ENCODE measurements around the gene WDR88. TPM values are rescaled to one million over a fixed set of nuclear protein-coding genes. Genes with fewer than 3 reads are reported as not detected.

The WDR88 gene
- total and polyA plus RNA-seq, 2 donors (not counting 1 experiment from before 2014, with no cell fraction given), result 0.47 TPM; not detected in 1

- peaks cover 8 to 9% of the 10 kb centered on the region in 2 donors for H3K4me1 ChIP-seq (ENCODE audit: control insufficient read depth in 2 of 2, insufficient read depth in 2 of 2, low read length in 2 of 2)
- no peak for ATAC-seq (ENCODE audit: low read depth)
- H3K27me3 ChIP-seq (replicated peaks in 1 of 4; ENCODE audit: control extremely low read depth in 1 of 4, control insufficient read depth in 3 of 4, insufficient read depth in 4 of 4, low read length in 3 of 4), result peaks cover 0 to 29% (median 4%) of the 10 kb centered on the region in 4 experiments
- no peaks in the 10 kb centered on the region for H3K9me3 ChIP-seq (ENCODE audit: control extremely low read depth in 1 of 3, control insufficient read depth in 2 of 3, insufficient read depth in 1 of 3, low read length in 2 of 3)
- ChIA-PET POLR2A (no interaction called here), CTCF (interaction anchor here (1.2 kb wide), 1 partner anchor 215 kb away, joined by 3 read pairs; no protein-coding TSS in a partner anchor)
- peaks cover 43% of the 10 kb centered on the region for H3K27me3 Mint-ChIP-seq
- H3K79me2 ChIP-seq (ENCODE audit: control insufficient read depth, insufficient read depth, low read length), result no peaks in the 10 kb centered on the region
- no peak overlapping the region for H3K4me2 ChIP-seq (replicated peaks; ENCODE audit: low read depth, low read length, poor library complexity, severe bottlenecking)
- no peak overlapping the region for H3K4me3 Mint-ChIP-seq
- no peaks in the 10 kb centered on the region for H4K20me1 ChIP-seq (ENCODE audit: control insufficient read depth, insufficient read depth, low read length, poor library complexity, severe bottlenecking)
- no peaks in the 10 kb centered on the region for H3K36me3 ChIP-seq (replicated peaks in 1 of 2; ENCODE audit: control extremely low read depth in 1 of 2, control insufficient read depth in 1 of 2, extremely low read depth in 1 of 2, insufficient read depth in 2 of 2, low read length in 1 of 2)
- H2AFZ ChIP-seq (ENCODE audit: insufficient read depth, low read depth, low read length, poor library complexity, severe bottlenecking), result no peak overlapping the region
- no peak for DNase-seq
- no peak overlapping the region for H3K9ac ChIP-seq (ENCODE audit: low read length)
- no peak overlapping the region for H3K4me3 ChIP-seq (ENCODE audit: control extremely low read depth in 1 of 5, extremely low read depth in 1 of 5, insufficient read depth in 1 of 5, low read depth in 2 of 5, low read length in 4 of 5)
- intact Hi-C loops (cut with micrococcal nuclease), result no loop called here
- peaks cover 6% of the 10 kb centered on the region for H3K4me1 Mint-ChIP-seq
- no peak overlapping the region for H3K27ac Mint-ChIP-seq
- TF ChIP-seq EZH2 (IDR thresholded peaks at IDR 0.05; ENCODE audit: borderline replicate concordance, insufficient read depth, low read depth, low read length, poor library complexity, severe bottlenecking) (no peak), CTCF (IDR thresholded peaks at IDR 0.05) (no peak)
- no peak overlapping the region for H3K27ac ChIP-seq (ENCODE audit: low read length in 2 of 2)
- 93% methylated on average over 6 of the region's 6 CpGs for WGBS (ENCODE audit: insufficient coverage)
- no peaks in the 10 kb centered on the region for H3K9me3 Mint-ChIP-seq (ENCODE audit: insufficient read depth)
Observed at GRCh38 chr19:33191501-33191900, 59.6 kb downstream of the WDR88 start.

- no peak overlapping the region for H3K4me3 ChIP-seq (ENCODE audit: control extremely low read depth in 1 of 5, extremely low read depth in 1 of 5, insufficient read depth in 1 of 5, low read depth in 2 of 5, low read length in 4 of 5)
- no peaks in the 10 kb centered on the region for H3K9me3 ChIP-seq (ENCODE audit: control extremely low read depth in 1 of 3, control insufficient read depth in 2 of 3, insufficient read depth in 1 of 3, low read length in 2 of 3)
- no peaks in the 10 kb centered on the region for H3K36me3 ChIP-seq (replicated peaks in 1 of 2; ENCODE audit: control extremely low read depth in 1 of 2, control insufficient read depth in 1 of 2, extremely low read depth in 1 of 2, insufficient read depth in 2 of 2, low read length in 1 of 2)
- TF ChIP-seq CTCF (IDR thresholded peaks at IDR 0.05), result no peak
- no peak for TF ChIP-seq EZH2 (IDR thresholded peaks at IDR 0.05; ENCODE audit: borderline replicate concordance, insufficient read depth, low read depth, low read length, poor library complexity, severe bottlenecking)
- CTCF ChIA-PET, result interaction anchor here (1.2 kb wide), 1 partner anchor 215 kb away, joined by 3 read pairs; no protein-coding TSS in a partner anchor
- H3K4me1 Mint-ChIP-seq, result peaks cover under 1% of the 10 kb centered on the region
- no peak overlapping the region for H3K4me3 Mint-ChIP-seq
- H3K27me3 ChIP-seq (replicated peaks in 1 of 4; ENCODE audit: control extremely low read depth in 1 of 4, control insufficient read depth in 3 of 4, insufficient read depth in 4 of 4, low read length in 3 of 4), result peaks cover 0 to 29% (median 4%) of the 10 kb centered on the region in 4 experiments
- POLR2A ChIA-PET, result no interaction called here
- peaks cover 48% of the 10 kb centered on the region for H3K27me3 Mint-ChIP-seq
- H3K4me1 ChIP-seq (ENCODE audit: control insufficient read depth in 2 of 2, insufficient read depth in 2 of 2, low read length in 2 of 2), result peaks cover 3 to 4% of the 10 kb centered on the region in 2 donors
- H3K27ac ChIP-seq (ENCODE audit: low read length in 2 of 2), result no peak overlapping the region
- no peak overlapping the region for H3K27ac Mint-ChIP-seq
- H3K9ac ChIP-seq (ENCODE audit: low read length), result no peak overlapping the region
- intact Hi-C loops (cut with micrococcal nuclease), result no loop called here
- ATAC-seq (ENCODE audit: low read depth) (no peak), DNase-seq (no peak)
- H3K79me2 ChIP-seq (ENCODE audit: control insufficient read depth, insufficient read depth, low read length), result no peaks in the 10 kb centered on the region
- WGBS (ENCODE audit: insufficient coverage), result 96% methylated on average over 4 of the region's 7 CpGs
- no peak overlapping the region for H2AFZ ChIP-seq (ENCODE audit: insufficient read depth, low read depth, low read length, poor library complexity, severe bottlenecking)
- no peaks in the 10 kb centered on the region for H3K9me3 Mint-ChIP-seq (ENCODE audit: insufficient read depth)
- H3K4me2 ChIP-seq (replicated peaks; ENCODE audit: low read depth, low read length, poor library complexity, severe bottlenecking), result no peak overlapping the region
- no peaks in the 10 kb centered on the region for H4K20me1 ChIP-seq (ENCODE audit: control insufficient read depth, insufficient read depth, low read length, poor library complexity, severe bottlenecking)
Observed at GRCh38 chr19:33192010-33192409, 60.1 kb downstream of the WDR88 start.
